ENCODE measurements around the gene EFTUD2.

EFTUD2 gene

DNA sequence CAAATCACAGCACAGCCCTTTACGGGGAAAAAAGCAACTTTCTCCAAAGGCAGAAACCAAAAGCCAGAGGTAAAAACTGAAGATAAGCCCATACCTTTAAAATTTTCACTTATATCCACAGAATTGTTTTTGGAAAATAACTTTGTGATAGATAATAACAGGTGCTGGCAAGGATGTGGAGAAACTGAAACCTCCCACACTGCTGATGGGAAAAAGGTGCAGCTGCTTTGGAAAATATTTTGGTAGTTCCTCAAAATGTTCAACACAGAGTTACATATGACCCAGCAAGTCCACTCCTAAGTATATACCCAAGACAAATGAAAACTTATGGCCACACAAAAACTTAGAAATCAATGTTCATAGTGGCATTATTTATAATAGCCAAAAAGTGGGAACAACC lies 12.2 kb downstream of the EFTUD2 start:
- DNase-seq = no peak

DNA sequence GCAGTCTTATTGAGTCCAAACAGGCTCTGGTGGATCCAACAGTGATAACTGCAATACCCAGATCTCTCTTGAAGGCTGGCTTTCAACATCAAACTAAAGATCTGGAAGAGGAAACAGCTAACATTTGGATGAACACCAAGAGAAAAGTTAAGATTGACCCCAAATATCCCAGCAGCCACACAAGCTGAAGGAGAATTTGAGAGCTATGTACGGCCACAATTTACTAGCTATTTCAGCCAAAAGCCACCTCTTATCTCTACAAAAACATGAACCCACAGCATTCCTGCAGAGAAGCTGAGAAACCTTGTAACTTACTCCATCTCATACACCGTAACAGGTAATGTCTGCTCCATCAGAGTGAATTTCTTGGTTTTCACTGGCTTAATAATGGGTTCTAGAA lies 14.3 kb downstream of the EFTUD2 start:
- DNase-seq = no peak

DNA sequence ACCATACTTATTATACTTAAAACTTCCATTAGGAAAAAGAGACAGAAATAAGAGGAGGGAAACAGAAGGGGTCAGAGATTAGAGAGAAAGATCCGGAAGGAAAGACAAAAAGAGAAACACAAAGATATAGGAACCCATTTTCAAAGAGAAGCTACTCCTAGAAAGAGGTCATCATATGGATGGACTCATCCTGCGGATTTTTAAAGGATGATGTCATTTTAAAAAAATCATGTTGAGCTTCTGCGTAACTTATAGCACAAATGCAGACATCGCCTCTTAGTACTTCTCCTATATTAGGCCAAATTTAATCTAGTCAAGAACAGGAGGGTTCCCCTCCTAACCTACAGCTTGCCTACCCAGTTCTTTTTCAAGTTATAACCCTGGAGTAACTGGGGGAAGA lies 18.1 kb downstream of the EFTUD2 start:
- no peak for DNase-seq

DNA sequence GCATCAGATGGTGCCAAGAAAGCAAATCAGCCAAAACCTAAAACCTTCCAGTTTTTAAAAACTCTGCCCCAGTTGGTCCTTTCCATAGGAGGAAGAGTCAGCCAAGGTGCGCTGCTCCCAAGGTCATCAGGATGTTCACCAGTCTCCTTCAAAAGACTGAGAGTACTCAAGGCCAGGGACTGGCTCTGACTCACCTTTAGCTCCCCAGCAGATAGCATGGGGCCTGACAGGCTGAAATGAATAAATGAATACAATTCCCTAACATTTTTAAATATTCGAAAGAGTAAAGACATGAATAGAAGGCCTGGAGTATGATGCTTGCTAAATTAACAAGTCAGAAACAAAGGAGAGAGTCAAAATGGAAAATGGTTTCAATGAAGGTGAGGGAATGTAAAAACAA lies 19.2 kb downstream of the EFTUD2 start:
- DNase-seq = no peak

DNA sequence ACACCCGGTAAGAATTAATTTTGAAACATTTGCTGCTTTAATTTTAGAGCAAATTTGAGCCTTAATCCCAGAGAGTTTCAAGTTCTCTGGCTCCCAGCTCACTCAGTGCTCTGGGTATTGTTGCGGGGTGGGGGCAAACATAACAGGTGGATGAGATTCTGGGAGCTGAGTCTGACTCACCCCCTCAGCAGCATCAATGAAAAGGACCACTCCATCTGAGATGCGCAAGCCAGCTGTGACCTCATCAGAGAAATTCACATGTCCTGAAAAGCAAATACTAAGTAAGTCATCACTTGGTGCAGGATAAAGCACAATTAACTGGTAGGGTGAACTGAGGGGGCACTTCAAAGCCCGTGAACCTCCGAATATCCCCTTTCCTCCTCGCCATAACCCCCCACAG lies 19.9 kb downstream of the EFTUD2 start:
- DNase-seq = no peak

DNA sequence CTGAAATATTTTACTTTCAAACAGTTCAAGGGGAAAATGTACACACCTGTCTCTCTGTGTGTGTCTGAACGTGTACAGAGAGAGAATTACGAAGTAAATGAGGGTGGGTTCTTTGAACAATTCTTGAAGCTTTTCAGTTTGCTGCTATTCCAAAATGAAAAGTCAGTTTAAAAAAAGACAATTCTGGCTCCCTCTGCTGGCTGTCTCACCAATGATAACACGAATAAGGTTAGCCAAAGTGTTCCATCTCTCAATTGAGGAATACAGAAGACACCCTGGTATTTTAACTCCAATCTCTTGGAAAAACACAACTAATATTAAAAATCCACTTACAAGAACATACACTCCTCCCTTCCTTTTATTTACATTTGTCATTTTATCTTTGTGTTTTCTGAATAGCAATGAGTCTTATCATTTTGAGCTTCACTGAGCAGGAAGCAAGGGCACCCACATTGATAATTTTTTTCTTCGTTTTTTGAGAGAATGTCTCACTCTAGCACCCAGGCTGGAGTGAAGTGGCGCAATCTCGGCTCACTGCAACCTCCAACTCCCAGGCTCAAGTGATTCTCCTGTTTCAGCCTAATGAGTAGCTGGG lies 20.5 kb downstream of the EFTUD2 start:
- peak; percentile 39 to 40 for DNase-seq

DNA sequence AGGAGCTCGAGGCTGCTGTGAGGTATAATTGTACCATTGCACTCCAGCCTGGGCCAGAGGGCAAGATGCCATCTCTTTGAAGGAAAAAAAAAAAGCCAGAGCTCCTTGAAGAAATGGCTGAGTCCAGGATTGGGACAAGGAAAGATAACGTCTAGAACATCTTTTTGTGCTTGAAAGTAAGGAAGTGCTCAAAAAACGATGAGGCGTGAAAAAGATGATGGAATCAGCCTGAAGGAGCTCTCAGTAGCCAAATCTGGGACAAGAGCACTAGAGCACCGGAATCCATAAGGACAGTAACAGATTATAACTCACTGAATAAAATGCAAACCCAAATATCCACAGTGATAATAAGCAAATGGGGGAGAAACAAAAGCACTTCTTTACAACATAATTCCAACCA lies 22.1 kb downstream of the EFTUD2 start:
- no peak for DNase-seq

DNA sequence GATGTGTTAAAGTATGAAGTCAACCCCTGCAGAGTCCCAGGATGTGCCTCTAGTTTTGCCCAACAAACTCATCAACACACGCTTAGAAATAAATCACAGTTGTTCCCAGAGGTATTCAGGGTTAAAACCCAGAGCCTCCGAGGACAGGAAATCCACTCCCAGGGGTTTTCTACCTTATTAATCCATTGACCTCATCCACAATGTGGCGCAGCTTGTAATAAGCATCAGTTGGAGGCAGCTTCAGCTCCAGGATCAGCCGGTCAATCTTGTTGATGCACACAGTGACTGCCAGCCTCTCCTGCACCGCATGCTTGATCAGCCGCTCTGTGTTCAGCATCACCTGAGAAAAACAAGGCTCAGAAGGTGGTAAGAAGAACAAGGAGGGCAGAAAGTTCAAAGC lies 23.5 kb downstream of the EFTUD2 start:
- DNase-seq = no peak

DNA sequence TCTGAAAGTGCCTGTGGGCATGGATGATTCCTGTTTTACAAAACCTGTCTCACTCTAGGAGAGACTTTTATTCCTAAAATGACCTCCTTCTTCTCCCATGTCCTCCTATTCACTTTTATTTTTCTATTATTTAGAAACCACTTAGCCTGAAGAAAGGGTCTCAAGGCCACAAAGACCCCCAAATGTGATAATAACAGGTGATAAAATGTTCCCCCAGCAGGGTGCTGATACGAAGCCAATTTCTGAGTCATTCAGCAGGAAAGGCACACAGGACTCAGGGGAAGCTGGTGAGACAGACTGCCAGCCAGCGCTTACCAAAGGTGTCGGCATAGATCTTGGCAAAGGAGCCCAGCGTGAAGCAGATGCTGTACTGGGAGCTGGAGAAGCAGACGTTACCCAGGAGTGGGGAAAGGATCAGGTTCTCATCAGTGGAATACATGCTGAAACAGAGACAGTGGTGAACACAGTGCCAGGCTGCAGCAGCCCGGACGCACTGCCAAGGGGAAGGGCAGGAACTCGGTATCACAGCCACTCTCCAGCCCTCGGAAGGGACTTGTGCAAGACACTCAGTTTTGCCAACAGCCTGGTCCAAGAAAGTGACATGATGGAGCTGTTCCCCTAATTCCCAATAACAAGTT lies 27.0 kb downstream of the EFTUD2 start:
- DNase-seq = no peak

DNA sequence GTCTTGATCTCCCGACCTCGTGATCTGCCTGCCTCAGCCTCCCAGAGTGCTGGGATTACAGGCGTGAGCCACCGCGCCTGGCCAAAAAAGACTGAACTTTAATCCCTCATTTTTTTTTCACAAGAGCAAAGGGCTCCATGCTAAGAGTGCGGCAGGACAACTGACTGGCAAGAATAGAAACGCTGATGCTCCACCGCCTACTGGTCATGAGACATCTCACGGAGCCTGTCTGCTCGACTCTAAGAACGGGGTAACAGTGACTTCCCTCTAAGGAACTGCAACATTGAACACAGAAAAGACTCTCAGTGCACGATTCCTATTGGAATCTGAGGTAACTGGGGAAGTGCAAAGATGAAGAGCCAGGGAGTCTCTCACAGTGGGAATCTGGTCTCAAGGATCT lies 27.7 kb downstream of the EFTUD2 start:
- peak; percentile 12 to 55 for DNase-seq

DNA sequence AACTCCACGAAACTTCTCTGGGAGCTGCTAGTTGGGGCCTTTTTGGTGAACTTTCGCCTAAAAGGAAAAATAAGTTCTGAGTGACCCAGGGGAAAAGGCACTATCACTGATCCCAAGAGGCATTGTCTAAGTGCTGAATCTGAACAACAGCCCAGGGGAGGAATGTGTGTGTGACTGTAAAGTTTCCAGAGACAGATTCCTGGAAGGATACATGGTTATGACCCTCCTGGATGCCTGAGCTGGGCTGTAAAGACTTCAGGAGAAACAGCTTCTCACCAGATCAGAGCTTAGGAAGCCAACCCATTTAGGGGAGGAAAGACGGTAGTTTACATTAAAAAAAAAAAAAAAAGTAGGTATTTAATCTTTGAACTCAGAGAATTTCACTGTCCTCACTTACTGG lies 31.4 kb downstream of the EFTUD2 start:
- DNase-seq = no peak

DNA sequence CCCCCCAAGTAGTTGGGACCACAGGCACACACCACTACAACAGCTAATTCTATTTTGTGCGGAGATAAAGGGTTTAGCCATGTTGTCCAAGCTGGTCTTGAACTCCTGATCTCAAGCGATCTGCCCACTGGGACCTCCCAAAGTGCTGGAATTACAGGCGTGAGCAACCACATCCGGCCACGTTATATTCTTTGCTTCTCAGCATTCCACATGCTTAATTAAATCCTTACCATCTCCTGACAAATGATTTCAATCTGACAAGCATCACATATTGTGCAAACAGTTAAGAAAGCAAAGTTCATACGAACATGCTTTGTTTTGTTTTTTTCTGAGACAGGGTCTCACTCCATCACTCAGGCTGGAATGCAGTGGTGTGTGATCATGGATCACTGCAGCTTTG lies 33.3 kb downstream of the EFTUD2 start:
- no peak for DNase-seq

DNA sequence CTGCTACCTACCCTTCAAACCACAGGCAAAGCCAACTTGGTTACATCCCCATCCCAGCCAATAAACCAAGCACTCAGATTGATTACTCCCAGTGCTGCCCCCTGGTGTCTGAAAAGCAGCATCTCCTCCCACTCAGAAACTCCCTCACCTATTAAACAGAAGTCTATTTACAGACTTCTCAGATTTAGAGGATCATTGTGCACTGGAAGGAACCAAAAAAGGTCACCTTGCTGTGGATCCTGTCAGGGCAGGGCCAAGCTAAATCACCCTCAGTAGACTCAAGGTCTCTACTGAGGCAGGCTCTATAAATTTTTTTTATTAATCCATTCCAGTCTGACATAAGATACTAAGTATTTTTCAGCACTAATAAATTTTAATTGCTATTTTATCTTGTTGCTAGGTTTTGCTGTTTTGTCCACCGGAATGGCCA lies 34.0 kb downstream of the EFTUD2 start:
- DNase-seq = peak; percentile 64 to 75

DNA sequence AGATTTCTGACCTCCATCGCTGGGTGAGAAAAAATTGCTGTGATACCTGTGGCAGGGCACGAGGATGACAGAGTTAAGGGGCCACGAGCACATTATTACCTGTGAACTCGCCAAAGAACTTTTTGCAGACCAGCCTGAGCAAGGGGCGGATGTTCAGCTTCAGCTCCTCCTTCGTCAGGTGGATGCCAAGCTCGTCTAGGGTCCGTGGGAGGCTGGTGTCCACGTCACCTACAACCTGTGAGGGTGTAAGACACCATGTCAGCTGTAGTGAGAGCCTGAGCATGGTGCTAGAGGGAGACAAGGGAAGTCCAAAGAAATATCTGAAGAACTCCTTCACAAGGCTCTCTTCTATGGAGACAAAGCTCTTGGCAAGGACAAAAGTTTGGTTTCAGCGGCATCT lies 34.4 kb downstream of the EFTUD2 start:
- DNase-seq = no peak

DNA sequence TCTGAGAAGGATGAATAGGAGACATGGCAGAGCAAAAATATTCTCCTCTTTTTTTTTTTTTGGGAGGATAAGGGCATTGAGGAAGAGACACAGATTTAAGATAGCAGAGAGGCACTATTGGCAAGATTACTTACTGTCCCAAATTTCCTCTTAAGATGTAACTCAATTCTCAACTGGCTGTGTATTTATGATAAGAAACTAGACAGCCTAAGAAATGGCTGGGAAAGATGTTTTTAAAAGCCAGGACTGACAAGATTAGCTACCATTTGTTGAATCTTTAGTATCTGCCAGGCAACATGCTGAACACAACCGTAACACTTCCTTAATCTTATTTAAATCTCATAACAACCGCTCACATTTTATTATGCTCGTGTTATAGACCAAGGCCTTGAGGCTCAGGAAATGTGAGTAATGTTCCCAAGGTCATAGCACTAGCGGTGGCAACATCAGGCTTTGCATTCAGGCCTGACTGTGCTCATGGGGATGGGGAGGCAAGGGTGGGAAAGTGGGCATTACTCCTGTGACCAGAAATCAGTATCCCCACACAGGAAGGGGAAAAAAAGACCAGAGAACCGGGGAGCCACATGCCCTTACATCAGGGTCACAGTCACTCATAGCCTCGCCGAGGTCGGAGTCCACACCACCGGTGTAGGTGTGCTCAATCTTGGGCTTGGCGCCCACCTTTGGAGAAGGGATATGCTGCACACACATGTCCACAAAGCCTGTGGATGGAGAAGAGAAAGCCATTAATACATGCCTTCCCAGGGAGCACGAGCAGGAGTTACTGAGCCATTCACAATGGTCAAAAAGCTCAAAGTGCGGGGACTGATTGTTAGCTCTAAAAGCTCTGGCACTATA lies 36.0 kb downstream of the EFTUD2 start:
- DNase-seq = no peak

DNA sequence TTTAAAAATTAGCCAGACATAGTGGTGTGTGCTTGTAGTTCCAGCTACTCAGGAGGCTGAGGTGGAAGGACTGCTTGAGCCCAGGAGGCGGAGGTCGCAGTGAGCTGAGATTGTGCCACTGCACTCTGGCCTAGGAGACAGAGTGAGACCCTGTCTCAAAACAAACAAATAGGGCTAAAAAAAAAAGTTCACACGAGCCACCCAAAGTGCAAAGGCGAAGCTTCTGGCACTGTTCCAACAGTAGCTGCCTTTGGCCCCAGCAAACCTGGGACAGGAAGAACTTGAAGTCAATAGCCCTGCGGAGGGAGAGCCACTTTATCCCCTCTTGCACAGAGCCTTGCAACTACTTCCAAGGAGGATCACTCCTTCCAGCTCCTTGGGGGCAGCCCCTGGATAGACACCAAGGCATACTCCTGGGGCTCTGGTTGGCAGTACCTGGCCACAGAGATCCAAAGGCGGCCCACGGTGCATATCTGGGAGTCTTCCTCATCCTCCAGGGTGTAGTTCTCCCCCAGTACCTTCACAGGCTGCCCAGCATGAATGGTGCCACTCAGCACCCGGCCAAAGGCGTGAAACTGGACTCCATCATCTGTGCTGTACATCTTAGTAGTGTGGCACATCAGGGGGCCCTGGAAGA lies 36.8 kb downstream of the EFTUD2 start:
- no peak for DNase-seq

DNA sequence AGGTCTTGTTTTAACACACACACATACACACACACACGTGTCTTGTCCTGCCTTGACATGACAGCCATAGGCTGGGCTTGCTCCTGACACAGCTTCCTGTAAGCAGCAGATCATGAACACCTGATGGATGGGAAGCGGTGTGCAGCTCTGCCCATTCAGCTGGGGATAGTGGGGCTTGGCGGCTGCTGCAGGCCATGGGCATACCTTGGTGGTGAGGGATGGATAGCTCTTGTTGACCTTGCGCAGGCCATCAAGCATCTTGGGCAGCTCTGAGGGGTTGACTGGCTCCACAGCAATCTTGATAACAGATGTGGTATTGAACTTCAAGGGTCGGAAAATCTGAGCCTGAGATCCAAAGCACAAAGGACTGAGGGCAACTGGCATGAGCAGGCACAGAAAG lies 39.5 kb downstream of the EFTUD2 start:
- DNase-seq = no peak

DNA sequence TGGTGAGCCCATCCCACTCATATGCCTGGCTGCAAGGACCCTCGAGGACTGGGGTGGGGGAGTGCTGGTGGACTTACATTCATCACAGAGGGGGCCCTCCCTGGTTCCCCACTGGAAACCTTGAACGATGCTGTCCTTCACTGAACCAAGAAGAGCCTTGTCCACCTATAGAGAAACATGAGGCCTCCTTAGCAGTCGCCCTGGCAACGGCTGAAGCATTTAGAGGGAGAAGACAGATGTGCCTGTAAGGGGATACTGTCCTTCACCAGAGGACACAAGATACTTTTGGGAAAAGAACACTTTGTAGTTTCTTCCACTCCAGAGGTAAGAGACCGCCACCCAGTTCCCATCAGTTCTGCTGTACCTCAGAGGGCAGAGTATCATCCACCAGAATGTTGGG lies 45.1 kb downstream of the EFTUD2 start:
- no peak for DNase-seq

DNA sequence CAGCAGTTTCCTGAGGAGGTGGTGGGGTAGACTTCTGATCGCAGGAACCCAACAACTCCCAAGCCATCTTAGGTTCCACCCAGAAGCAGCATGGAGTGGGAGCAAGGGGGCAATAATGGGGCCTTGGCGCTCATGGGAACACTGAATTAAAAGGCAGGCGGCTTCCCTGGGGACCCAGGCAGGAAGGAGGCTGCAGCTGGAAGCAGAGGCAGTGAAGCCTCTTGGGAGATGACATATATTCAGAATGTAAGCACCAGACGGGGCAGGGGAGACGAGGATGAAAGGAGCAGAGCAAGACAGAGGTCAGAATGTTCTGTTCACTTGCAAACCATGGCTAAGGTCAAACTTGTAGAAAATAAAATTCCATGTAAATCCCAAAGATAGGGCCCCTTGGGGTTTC lies 48.6 kb downstream of the EFTUD2 start:
- DNase-seq = no peak

DNA sequence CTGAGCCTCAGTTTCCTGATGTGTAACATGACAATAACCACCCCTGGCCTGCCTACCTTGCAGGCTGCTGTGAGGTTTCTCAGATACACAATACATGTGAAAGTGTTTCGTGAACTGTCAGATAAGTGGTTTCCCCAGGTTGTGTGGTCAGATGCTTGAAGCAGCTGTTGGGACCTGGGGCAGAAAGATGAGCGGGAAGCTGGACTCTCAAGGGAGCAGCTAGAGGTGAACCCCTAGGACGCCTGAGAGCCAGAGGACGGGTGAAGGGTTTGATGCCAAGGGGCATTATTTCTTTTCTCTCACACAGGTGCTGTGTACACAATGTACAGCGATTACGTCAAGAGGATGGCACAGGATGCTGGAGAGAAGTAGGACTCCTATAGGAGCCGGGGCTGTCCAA lies 49.2 kb downstream of the EFTUD2 start:
- no peak for DNase-seq

DNA sequence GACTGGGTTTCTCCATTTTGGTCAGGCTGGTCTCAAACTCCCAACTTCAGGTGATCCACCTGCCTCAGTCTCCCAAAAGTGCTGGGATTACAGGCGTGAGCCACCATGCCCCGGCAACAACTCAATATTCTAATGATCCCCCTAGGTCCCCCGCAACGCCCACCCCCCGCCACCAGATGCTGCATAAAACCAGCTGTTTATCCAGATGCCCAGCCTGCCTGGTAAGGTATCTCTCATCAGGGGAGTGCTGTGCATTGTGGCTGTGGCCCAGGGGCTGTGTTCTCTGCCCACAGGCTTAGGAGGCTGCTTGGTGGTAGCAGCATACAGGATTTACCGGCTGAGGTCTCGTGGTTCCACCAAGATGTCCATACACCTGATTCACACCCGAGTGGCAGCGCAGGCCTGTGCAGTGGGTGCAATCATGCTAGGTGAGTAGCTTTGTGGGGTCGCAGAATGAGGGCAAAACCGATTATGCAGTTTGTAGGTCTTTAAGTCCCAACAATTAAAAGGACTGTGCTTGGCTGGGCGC lies 50.2 kb downstream of the EFTUD2 start:
- DNase-seq = no peak

DNA sequence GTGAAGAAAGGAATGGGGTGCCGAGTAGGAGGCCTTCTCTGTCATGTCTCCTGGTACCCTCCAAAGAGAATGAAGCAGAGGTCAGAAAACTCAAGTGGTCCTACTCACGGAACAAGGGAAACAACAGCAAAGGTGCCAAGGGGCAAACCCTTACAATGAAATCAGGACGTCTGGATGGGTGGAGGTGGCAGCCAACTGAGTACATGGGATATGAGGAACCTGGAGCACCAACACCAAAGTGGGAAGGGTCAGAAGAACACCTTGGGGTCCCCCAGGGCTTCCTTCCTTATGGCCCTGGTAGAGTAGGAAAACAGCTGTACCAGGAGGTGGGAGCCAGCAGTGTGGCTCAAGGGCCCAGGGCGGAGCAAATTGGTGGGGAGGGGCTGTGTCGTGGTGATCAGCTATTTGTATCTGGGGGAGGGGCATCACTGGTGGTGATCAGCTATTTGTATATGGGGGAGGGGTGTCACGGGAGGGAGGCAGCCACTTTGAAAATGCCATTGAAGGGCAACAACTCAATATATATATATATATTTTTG lies 50.9 kb downstream of the EFTUD2 start:
- no peak for DNase-seq

DNA sequence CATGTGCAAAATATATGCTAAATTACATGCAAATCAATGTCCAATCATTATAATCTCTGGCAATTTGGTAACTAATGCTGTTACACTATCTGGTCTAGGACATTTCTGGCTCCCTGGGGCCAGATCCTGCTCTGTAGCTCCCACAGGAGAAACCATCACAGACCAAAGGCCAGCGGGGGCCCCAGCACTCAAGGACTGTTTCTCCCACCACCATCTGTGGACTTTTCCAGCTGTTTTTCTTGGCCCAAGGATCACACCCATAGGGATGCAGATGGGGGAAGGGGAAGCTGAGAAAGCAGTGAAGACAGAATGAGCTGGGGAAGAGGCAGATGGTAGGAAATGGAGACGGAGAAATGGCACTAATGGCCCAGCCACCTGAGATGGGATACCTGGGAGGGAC lies 51.7 kb downstream of the EFTUD2 start, which contains the start of gene HIGD1B:
TSS of gene HIGD1B (plus strand) at position 298 of the 400 bp plus-strand sequence. CDS start 270 bp downstream, outside the sequence.
- DNase-seq = no peak

Measured in inflammatory macrophage (primary cell).